IMR-90 (cell line): Measurements from ENCODE around the gene SCIN. TPM values are rescaled to one million over a fixed set of nuclear protein-coding genes. Genes with fewer than 3 reads are reported as not detected.
A peak's percentile ranks its signal among the peaks of the same experiment; 100 is the strongest.

ENCODE experiments used
- ATAC-seq: fragments of 200-7000 bp; cut with Tn5 transposase; 2 replicates; pipeline ENCODE4 v1.9.1; 2020; ENCODE audit warnings: low read depth, mild to moderate bottlenecking, moderate library complexity
- BruUV-seq: library from RNA; stranded (reverse); fragments of 400-500 nt; replicated peaks from 2 replicates; lab custom pipeline; 2021; lab: Mats Ljungman, UMichigan
- CTCF ChIA-PET: fragments of 300-600 bp; formaldehyde crosslinking; extraction: SDS; loops from one replicate; lab custom pipeline; 2021; ENCODE audit warnings: antibody characterized with exemption; lab: Yijun Ruan, JAX
- POLR2A ChIA-PET: fragments of 300-600 bp; sonication (Branson Sonifier 250); formaldehyde crosslinking; loops from one replicate; lab custom pipeline; 2022; ENCODE audit warnings: antibody characterized with exemption; ENCODE audit not compliant: unreplicated experiment; lab: Charles Lee
- DNase-seq: peaks from one replicate; pipeline ENCODE4 v3.0.0; 2013
- H2AFZ ChIP-seq: replicated peaks from 2 replicates; pipeline ENCODE3; 2013; ENCODE audit warnings: low read length, mild to moderate bottlenecking; ENCODE audit not compliant: poor library complexity
- H2AK5ac ChIP-seq: 2 replicates; pipeline ENCODE4 v1.6.1; 2013; ENCODE audit warnings: low read depth, low read length, inconsistent platforms
- H2AK9ac ChIP-seq: replicated peaks from 2 replicates; pipeline ENCODE3; 2013; ENCODE audit warnings: mild to moderate bottlenecking, low read depth, low read length, moderate library complexity; ENCODE audit not compliant: poor library complexity
- H2BK120ac ChIP-seq: 2 replicates; pipeline ENCODE4 v1.6.1; 2013; ENCODE audit warnings: low read depth, low read length, inconsistent platforms
- H2BK15ac ChIP-seq: 3 replicates; pipeline ENCODE4 v1.6.1; 2013; ENCODE audit warnings: low read depth, low read length, inconsistent platforms
- H2BK20ac ChIP-seq: 2 replicates; pipeline ENCODE4 v1.6.1; 2013; ENCODE audit warnings: low read depth, mild to moderate bottlenecking, inconsistent platforms, low read length, moderate library complexity
- H2BK5ac ChIP-seq: 2 replicates; pipeline ENCODE4 v1.6.1; 2013; ENCODE audit warnings: mild to moderate bottlenecking, low read depth, low read length, inconsistent platforms; ENCODE audit not compliant: poor library complexity, severe bottlenecking
- H3K14ac ChIP-seq: replicated peaks from 2 replicates; pipeline ENCODE4 v1.6.1; 2013; ENCODE audit warnings: low read depth, low read length, inconsistent platforms
- H3K18ac ChIP-seq: 2 replicates; pipeline ENCODE4 v1.6.1; 2013; ENCODE audit warnings: low read depth, low read length, control low read depth
- H3K23ac ChIP-seq: 2 replicates; pipeline ENCODE4 v1.6.1; 2013; ENCODE audit warnings: low read depth, low read length, inconsistent platforms
- H3K27ac ChIP-seq: 2 replicates; pipeline ENCODE4 v1.5.1; 2013; ENCODE audit warnings: mild to moderate bottlenecking, control low read depth, low read length; ENCODE audit not compliant: insufficient read depth
- H3K27me3 ChIP-seq: 2 replicates; pipeline ENCODE4 v1.6.1; 2013; ENCODE audit warnings: low read length; ENCODE audit not compliant: control insufficient read depth, insufficient read depth
- H3K36me3 ChIP-seq: 2 replicates; pipeline ENCODE4 v1.6.1; 2013; ENCODE audit warnings: low read length, mixed read lengths; ENCODE audit not compliant: control insufficient read depth, insufficient read depth
- H3K4ac ChIP-seq: 2 replicates; pipeline ENCODE4 v1.6.1; 2013; ENCODE audit warnings: low read depth, low read length, inconsistent platforms
- H3K4me1 ChIP-seq: 2 replicates; pipeline ENCODE4 v1.6.1; 2013; ENCODE audit warnings: low read length, mixed read lengths; ENCODE audit not compliant: control insufficient read depth, insufficient read depth
- H3K4me2 ChIP-seq: 2 replicates; pipeline ENCODE4 v1.6.1; 2013; ENCODE audit warnings: low read depth, mild to moderate bottlenecking, control low read depth, low read length, moderate library complexity
- H3K4me3 ChIP-seq: 2 replicates; pipeline ENCODE4 v1.5.1; 2013; ENCODE audit warnings: low read depth, mild to moderate bottlenecking, control low read depth, low read length, moderate library complexity; ENCODE audit not compliant: insufficient read depth
- H3K56ac ChIP-seq: 2 replicates; pipeline ENCODE4 v1.6.1; 2013; ENCODE audit warnings: low read length, inconsistent platforms; ENCODE audit not compliant: insufficient read depth; ENCODE audit errors: extremely low read depth
- H3K79me1 ChIP-seq, 2 experiments: 2 replicates each; pipeline ENCODE4 v1.6.1; 2013; ENCODE audit warnings: low read length in 2 of 2, inconsistent platforms in 1 of 2, low read depth in 1 of 2
- H3K9ac ChIP-seq: 2 replicates; pipeline ENCODE4 v1.6.1; 2013; ENCODE audit warnings: low read depth, low read length, control low read depth
- H3K9me1 ChIP-seq: 2 replicates; pipeline ENCODE4 v1.6.1; 2013; ENCODE audit warnings: low read length, inconsistent platforms; ENCODE audit not compliant: insufficient read depth
- H3K9me3 ChIP-seq: 2 replicates; pipeline ENCODE4 v1.6.1; 2013; ENCODE audit warnings: low read length; ENCODE audit not compliant: control insufficient read depth, insufficient read depth
- H4K20me1 ChIP-seq: 2 replicates; pipeline ENCODE4 v1.6.1; 2013; ENCODE audit warnings: low read length, inconsistent platforms; ENCODE audit not compliant: insufficient read depth
- H4K5ac ChIP-seq: 2 replicates; pipeline ENCODE4 v1.6.1; 2013; ENCODE audit warnings: mild to moderate bottlenecking, low read depth, low read length, control low read depth
- H4K8ac ChIP-seq, 2 experiments: 2 replicates each; pipeline ENCODE4 v1.6.1; 2013; ENCODE audit warnings: low read depth in 2 of 2, low read length in 2 of 2, control low read depth in 1 of 2, inconsistent platforms in 1 of 2
- H4K91ac ChIP-seq: 2 replicates; pipeline ENCODE4 v1.6.1; 2013; ENCODE audit warnings: low read depth, low read length, inconsistent platforms; ENCODE audit not compliant: insufficient read depth
- BHLHE40 ChIP-seq: fragments of 150-350 bp; IDR thresholded peaks from 2 replicates; pipeline ENCODE4 v1.6.1; 2016; ENCODE audit warnings: mild to moderate bottlenecking, low read depth, low read length
- CEBPB ChIP-seq: IDR thresholded peaks from 2 replicates; pipeline ENCODE4 v1.6.1; 2012; ENCODE audit warnings: low read depth, low read length, improper control_type of control experiment
- CHD1 ChIP-seq: IDR thresholded peaks from 2 replicates; pipeline ENCODE4 v1.6.1; 2012; ENCODE audit warnings: low read depth, low read length, improper control_type of control experiment
- CTCF ChIP-seq: conservative IDR thresholded peaks from 2 replicates; pipeline ENCODE4 v1.5.1; 2012; ENCODE audit warnings: mild to moderate bottlenecking, low read depth, low read length, improper control_type of control experiment
- FOS ChIP-seq: fragments of 150-350 bp; IDR thresholded peaks from 2 replicates; pipeline ENCODE4 v1.6.1; 2016; ENCODE audit warnings: low read depth, low read length
- MAFK ChIP-seq: IDR thresholded peaks from 2 replicates; pipeline ENCODE4 v1.6.1; 2012; ENCODE audit warnings: low read depth, low read length, improper control_type of control experiment
- MAZ ChIP-seq: IDR thresholded peaks from 2 replicates; pipeline ENCODE4 v1.6.1; 2012; ENCODE audit warnings: low read depth, mild to moderate bottlenecking, low read length, improper control_type of control experiment, moderate library complexity, borderline replicate concordance
- MXI1 ChIP-seq: IDR thresholded peaks from 2 replicates; pipeline ENCODE4 v1.6.1; 2012; ENCODE audit warnings: low read depth, mild to moderate bottlenecking, low read length, moderate library complexity, borderline replicate concordance
- NFE2L2 ChIP-seq: fragments of 150-350 bp; IDR thresholded peaks from 2 replicates; pipeline ENCODE4 v1.6.1; 2016; ENCODE audit warnings: low read depth, mild to moderate bottlenecking, low read length
- POLR2A ChIP-seq: IDR thresholded peaks from 2 replicates; pipeline ENCODE4 v1.6.1; 2012; ENCODE audit warnings: mild to moderate bottlenecking, low read depth, low read length
- RAD21 ChIP-seq: IDR thresholded peaks from 2 replicates; pipeline ENCODE4 v1.6.1; 2012; ENCODE audit warnings: low read length, improper control_type of control experiment
- RCOR1 ChIP-seq: IDR thresholded peaks from 2 replicates; pipeline ENCODE4 v1.6.1; 2012; ENCODE audit warnings: mild to moderate bottlenecking, low read length, improper control_type of control experiment; ENCODE audit not compliant: insufficient replicate concordance
- RFX5 ChIP-seq: IDR thresholded peaks from 2 replicates; pipeline ENCODE4 v1.8.0; 2012; ENCODE audit warnings: low read depth, mild to moderate bottlenecking, low read length, moderate library complexity
- SMC3 ChIP-seq: fragments of 150-350 bp; IDR thresholded peaks from 2 replicates; pipeline ENCODE4 v1.6.1; 2016; ENCODE audit warnings: low read depth, mild to moderate bottlenecking, antibody characterized with exemption, low read length, moderate library complexity
- USF2 ChIP-seq: fragments of 150-350 bp; IDR thresholded peaks from 2 replicates; pipeline ENCODE4 v1.6.1; 2017; ENCODE audit warnings: mild to moderate bottlenecking, antibody characterized with exemption, low read length, low read depth
- WGBS, 2 experiments: methylation state at CpG; one replicate each; pipeline versions ENCODE4 v1.1.5 to v1.1.7; 2013; ENCODE audit warnings: missing lambda C conversion rate in 2 of 2; ENCODE audit not compliant: insufficient read length in 1 of 2; ENCODE audit errors: extremely low coverage in 2 of 2; 5-methylcytosine and 5-hydroxymethylcytosine counted together
- dilution Hi-C: fragments of 300-500 bp; cut with HindIII; formaldehyde crosslinking; loops from one replicate; pipeline ENCODE4 v1.14.3; 2018; ENCODE audit warnings: low sequenced_read_pairs; ENCODE audit not compliant: unreplicated experiment
- in situ Hi-C: fragments of 300-500 bp; cut with MboI; formaldehyde crosslinking; loops from 3 replicates; pipeline ENCODE4 v1.14.3; 2019; ENCODE audit warnings: low sequenced_read_pairs, inconsistent platforms, mixed read lengths
- intact Hi-C: fragments of 100-400 bp; cut with micrococcal nuclease; formaldehyde crosslinking; loops from 2 replicates; pipeline ENCODE4 v1.10.0; 2022
- polyA plus RNA-seq, 3 experiments: library from polyadenylated mRNA; depleted of rRNA; stranded (reverse); fragments of >200 nt; gene quantifications; 2 replicates each; pipeline ENCODE4 v1.2.3, GENCODE V29; 2012; ENCODE audit warnings: low replicate concordance in 1 of 3
- total RNA-seq: library from RNA; depleted of rRNA; stranded (reverse); fragments of >200 nt; gene quantifications from 2 replicates; pipeline ENCODE4 v1.2.3, GENCODE V29; 2012
- TF ChIP-seq, protein P1 (sequence below): fragments of 150-350 bp; IDR thresholded peaks from 2 replicates; pipeline ENCODE4 v1.6.1; 2016; ENCODE audit warnings: low read depth, mild to moderate bottlenecking, low read length, moderate library complexity, borderline replicate concordance

Gene SCIN
- total and polyA plus RNA-seq, 2 of the 4 experiments (the other 2 are of a cell fraction): under 0.01 to 0.05 TPM

DNA sequence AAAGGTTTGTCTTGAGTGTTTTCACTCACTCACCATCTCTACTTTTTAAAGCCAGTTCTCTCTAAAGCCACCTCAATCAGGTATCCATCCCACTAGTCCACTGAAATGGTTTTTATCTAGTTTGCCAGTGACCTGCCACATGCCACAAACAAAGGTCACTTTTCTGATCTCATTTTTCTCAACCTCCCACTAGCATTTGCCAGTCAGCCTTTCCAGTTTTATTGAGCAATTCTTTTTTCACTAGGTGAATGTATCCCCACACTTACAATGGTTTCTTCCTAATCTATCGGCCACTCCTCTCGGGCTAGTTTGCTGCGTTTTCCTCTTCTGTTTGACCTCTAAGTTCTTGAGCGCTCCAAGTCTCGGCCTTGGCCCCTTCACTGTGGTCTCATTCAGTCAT is 72.0 kb downstream of the SCIN start:
- H2BK5ac ChIP-seq: no peak overlapping the region
- ATAC-seq (no peak), DNase-seq (no peak)
- peaks cover 4% of the 10 kb centered on the region; the same call in 1 of the 2 replicates for H3K9me1 ChIP-seq
- no peak overlapping the region for H3K23ac ChIP-seq
- no peak overlapping the region for H3K4me2 ChIP-seq
- no peak overlapping the region for H2AK5ac ChIP-seq
- POLR2A ChIA-PET: interaction anchor here (1.3 kb wide), 1 partner anchor 45 kb away, joined by 3 read pairs; the partner anchor contains the start of gene ARL4A
- TF ChIP-seq MXI1 (no peak), USF2 (no peak), POLR2A (no peak), BHLHE40 (no peak), MAZ (no peak), RFX5 (no peak), CTCF (no peak), FOS (no peak), CEBPB (no peak), NFE2L2 (no peak), RCOR1 (no peak), SMC3 (no peak), CHD1 (no peak), MAFK (no peak), RAD21 (no peak)
- TF ChIP-seq, protein P1, sequence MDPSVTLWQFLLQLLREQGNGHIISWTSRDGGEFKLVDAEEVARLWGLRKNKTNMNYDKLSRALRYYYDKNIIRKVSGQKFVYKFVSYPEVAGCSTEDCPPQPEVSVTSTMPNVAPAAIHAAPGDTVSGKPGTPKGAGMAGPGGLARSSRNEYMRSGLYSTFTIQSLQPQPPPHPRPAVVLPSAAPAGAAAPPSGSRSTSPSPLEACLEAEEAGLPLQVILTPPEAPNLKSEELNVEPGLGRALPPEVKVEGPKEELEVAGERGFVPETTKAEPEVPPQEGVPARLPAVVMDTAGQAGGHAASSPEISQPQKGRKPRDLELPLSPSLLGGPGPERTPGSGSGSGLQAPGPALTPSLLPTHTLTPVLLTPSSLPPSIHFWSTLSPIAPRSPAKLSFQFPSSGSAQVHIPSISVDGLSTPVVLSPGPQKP: no peak
- no peaks in the 10 kb centered on the region for H4K20me1 ChIP-seq
- H2AFZ ChIP-seq: no peak overlapping the region
- in situ Hi-C loops: loop anchor here (5.0 kb wide), 1 partner anchor 620 kb away; no protein-coding TSS in a partner anchor
- H2AK9ac ChIP-seq: no peak overlapping the region
- H2BK15ac ChIP-seq: no peak overlapping the region; the same call in 2 of the 3 replicates
- H2BK20ac ChIP-seq: no peak overlapping the region
- peak overlapping the region; percentile 39; the same call in 1 of the 2 replicates for H3K14ac ChIP-seq
- no peak overlapping the region for H3K9ac ChIP-seq
- H3K56ac ChIP-seq: no peak overlapping the region
- H3K4ac ChIP-seq: 0 out of 2 replicates have a peak overlapping the region, but pooled peaks have one; percentile 12
- no peaks in the 10 kb centered on the region; the same call in 1 of the 2 replicates for H3K27me3 ChIP-seq
- peaks cover 3% of the 10 kb centered on the region; the same call in 1 of the 2 replicates for H3K9me3 ChIP-seq
- CTCF ChIA-PET: no interaction called here
- no peak overlapping the region for H3K4me3 ChIP-seq
- no peak overlapping the region for H4K8ac ChIP-seq
- H4K91ac ChIP-seq: no peak overlapping the region; the same call in 1 of the 2 replicates
- no peaks in the 10 kb centered on the region for H3K36me3 ChIP-seq
- no peak overlapping the region for H2BK120ac ChIP-seq
- 93% methylated on average over 3 of the region's 5 CpGs; no CpG with 5 or more reads in 1 of the 2 experiments for WGBS, 2 experiments
- dilution Hi-C loops: no loop called here
- no peak overlapping the region; the same call in 1 of the 2 replicates for H3K18ac ChIP-seq
- no peak overlapping the region for H3K27ac ChIP-seq
- peaks cover 5% of the 10 kb centered on the region for H3K4me1 ChIP-seq
- intact Hi-C loops: no loop called here
- H3K79me1 ChIP-seq: no peaks in the 10 kb centered on the region
- no peak overlapping the region for H4K5ac ChIP-seq
- no TSS peak for BruUV-seq
